Measurements from ENCODE around the gene SLC25A41. TPM values are rescaled to one million over a fixed set of nuclear protein-coding genes. Genes with fewer than 3 reads are reported as not detected.

SLC25A41 gene
- total and polyA plus RNA-seq, 2 experiments from 2014 or later = 0.27 to 0.50 TPM

DNA sequence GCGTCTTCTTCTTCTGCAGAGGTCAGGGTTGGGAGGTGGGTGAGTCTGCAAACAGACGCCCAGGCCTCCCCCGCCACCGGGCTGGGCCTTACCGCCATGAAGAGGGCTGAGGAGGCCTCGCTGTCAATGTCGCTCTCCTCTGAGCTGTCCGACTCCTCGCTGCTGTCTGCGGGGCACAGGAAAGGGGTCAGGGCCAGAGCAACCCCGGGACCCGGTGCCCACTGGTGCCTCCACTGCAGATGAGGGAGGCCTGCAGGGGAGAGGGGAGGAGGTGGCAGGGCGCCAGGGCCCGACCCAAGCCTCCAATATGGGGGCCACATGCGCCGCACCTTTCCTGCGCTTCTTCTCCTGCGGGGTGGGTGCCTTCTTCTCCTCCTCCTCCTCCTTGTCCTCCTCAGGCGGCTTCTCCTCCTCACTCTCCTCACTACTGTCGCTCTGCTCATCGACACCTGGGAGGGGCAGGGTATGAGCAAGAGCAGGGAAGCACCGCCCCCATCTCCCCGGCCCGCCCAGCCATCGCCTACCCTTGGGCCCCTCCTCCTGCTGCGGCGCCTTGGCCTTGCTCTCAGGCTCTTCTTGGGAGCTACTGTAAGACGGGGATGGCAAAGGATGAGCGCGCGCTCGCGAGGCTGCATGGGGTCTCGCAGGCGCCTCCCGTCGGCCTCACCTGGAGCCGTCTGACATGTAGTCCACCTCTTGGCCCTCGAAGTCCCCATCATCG, 52.4 kb downstream of the SLC25A41 start:
- no peak for DNase-seq (ENCODE audit: low spot score)
- Histone ChIP-seq H3K27me3 (no peaks in the 10 kb centered on the region), H3K36me3 (replicated peaks; ENCODE audit: insufficient read depth, low read depth) (no peaks in the 10 kb centered on the region), H3K9me2 (replicated peaks; ENCODE audit: insufficient read depth) (no peaks in the 10 kb centered on the region), H4K20me1 (ENCODE audit: insufficient read depth, poor library complexity, severe bottlenecking) (no peaks in the 10 kb centered on the region), H3K4me1 (ENCODE audit: insufficient read depth) (no peaks in the 10 kb centered on the region), H3K27ac (no peak overlapping the region), H2AFZ (no peak overlapping the region), H3K9me3 (ENCODE audit: low read depth) (no peaks in the 10 kb centered on the region), H3K4me3 (no peak overlapping the region), H3K79me2 (no peaks in the 10 kb centered on the region), H3K4me2 (no peak overlapping the region)
- TF ChIP-seq EZH2phosphoT487 (IDR thresholded peaks at IDR 0.05; ENCODE audit: low read depth, severe bottlenecking, unreplicated experiment) (no peak), EZH2 (IDR thresholded peaks at IDR 0.05; ENCODE audit: borderline replicate concordance) (no peak)
- TF ChIP-seq, protein P1, sequence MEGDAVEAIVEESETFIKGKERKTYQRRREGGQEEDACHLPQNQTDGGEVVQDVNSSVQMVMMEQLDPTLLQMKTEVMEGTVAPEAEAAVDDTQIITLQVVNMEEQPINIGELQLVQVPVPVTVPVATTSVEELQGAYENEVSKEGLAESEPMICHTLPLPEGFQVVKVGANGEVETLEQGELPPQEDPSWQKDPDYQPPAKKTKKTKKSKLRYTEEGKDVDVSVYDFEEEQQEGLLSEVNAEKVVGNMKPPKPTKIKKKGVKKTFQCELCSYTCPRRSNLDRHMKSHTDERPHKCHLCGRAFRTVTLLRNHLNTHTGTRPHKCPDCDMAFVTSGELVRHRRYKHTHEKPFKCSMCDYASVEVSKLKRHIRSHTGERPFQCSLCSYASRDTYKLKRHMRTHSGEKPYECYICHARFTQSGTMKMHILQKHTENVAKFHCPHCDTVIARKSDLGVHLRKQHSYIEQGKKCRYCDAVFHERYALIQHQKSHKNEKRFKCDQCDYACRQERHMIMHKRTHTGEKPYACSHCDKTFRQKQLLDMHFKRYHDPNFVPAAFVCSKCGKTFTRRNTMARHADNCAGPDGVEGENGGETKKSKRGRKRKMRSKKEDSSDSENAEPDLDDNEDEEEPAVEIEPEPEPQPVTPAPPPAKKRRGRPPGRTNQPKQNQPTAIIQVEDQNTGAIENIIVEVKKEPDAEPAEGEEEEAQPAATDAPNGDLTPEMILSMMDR (IDR thresholded peaks at IDR 0.05; ENCODE audit: poor library complexity) = no peak
- WGBS (ENCODE audit: low lambda C conversion rate, missing lambda C conversion rate) = 95% methylated on average over 35 of the region's 40 CpGs

DNA sequence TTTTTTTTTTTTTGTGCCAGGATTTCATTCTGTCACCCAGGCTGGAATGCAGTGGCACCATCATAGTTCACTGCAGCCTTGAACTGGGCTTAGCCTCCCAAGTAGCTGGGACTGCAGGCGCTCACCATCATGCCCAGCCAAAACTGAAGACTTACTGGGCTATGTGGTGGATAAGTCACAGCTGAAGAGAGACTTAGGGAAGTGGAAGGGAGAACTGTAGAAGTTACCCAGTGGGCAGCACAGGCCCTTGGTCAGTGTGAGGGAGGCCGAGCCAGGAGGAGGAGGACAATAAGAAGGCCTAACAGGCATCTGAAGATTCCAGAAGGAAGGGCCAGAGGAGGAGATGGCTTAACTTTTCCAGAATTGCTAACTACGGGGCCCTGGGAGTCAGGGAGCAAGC, 53.8 kb downstream of the SLC25A41 start:
- Histone ChIP-seq H4K20me1 (ENCODE audit: insufficient read depth, poor library complexity, severe bottlenecking) (no peaks in the 10 kb centered on the region), H2AFZ (no peak overlapping the region), H3K4me2 (no peak overlapping the region), H3K9me3 (ENCODE audit: low read depth) (no peaks in the 10 kb centered on the region), H3K79me2 (no peaks in the 10 kb centered on the region), H3K36me3 (replicated peaks; ENCODE audit: insufficient read depth, low read depth) (no peaks in the 10 kb centered on the region), H3K27ac (no peak overlapping the region), H3K27me3 (no peaks in the 10 kb centered on the region), H3K9me2 (replicated peaks; ENCODE audit: insufficient read depth) (no peaks in the 10 kb centered on the region), H3K4me1 (ENCODE audit: insufficient read depth) (no peaks in the 10 kb centered on the region), H3K4me3 (no peak overlapping the region)
- 98% methylated on average over 3 of the region's 3 CpGs for WGBS (ENCODE audit: low lambda C conversion rate, missing lambda C conversion rate)
- no peak for DNase-seq (ENCODE audit: low spot score)
- TF ChIP-seq, protein P1 (IDR thresholded peaks at IDR 0.05; ENCODE audit: poor library complexity) = no peak
- TF ChIP-seq EZH2phosphoT487 (IDR thresholded peaks at IDR 0.05; ENCODE audit: low read depth, severe bottlenecking, unreplicated experiment) (no peak), EZH2 (IDR thresholded peaks at IDR 0.05; ENCODE audit: borderline replicate concordance) (no peak)

DNA sequence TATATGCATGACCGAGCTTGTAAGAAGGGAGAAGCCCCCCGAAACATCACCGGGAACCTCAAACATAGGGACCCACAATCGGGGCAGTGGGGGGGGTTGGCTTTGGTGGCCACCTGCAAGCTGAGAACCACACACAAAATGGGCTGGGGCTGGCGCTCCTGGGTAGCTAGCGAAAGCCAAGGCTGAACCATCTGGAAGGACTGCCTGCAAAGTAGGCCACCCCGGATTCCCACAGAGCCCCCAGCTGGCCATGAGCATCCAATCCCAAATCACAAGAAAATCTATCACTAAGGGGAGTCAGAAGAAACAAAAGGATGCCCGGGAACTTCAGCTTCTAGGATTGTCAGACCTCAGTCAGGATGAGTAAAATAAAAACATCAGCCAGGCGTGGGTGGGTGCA, 55.1 kb downstream of the SLC25A41 start:
- DNase-seq (ENCODE audit: low spot score) = no peak

More for the DNA sequence above, 55.1 kb downstream of the SLC25A41 start:
- H3K4me3 ChIP-seq = no peak overlapping the region
- TF ChIP-seq, protein P1 (IDR thresholded peaks at IDR 0.05; ENCODE audit: poor library complexity) = no peak
- no peak for TF ChIP-seq EZH2phosphoT487 (IDR thresholded peaks at IDR 0.05; ENCODE audit: low read depth, severe bottlenecking, unreplicated experiment)
- no peak for TF ChIP-seq EZH2 (IDR thresholded peaks at IDR 0.05; ENCODE audit: borderline replicate concordance)
- H3K36me3 ChIP-seq (replicated peaks; ENCODE audit: insufficient read depth, low read depth) = no peaks in the 10 kb centered on the region
- H3K9me2 ChIP-seq (replicated peaks; ENCODE audit: insufficient read depth) = no peaks in the 10 kb centered on the region
- peaks cover 3% of the 10 kb centered on the region for H3K79me2 ChIP-seq
- 93% methylated on average over 9 of the region's 9 CpGs for WGBS (ENCODE audit: low lambda C conversion rate, missing lambda C conversion rate)
- peak overlapping the region; percentile 40 for H3K27ac ChIP-seq
- peaks cover 5% of the 10 kb centered on the region for H3K4me1 ChIP-seq (ENCODE audit: insufficient read depth)
- no peak overlapping the region for H2AFZ ChIP-seq
- no peaks in the 10 kb centered on the region for H4K20me1 ChIP-seq (ENCODE audit: insufficient read depth, poor library complexity, severe bottlenecking)
- H3K9me3 ChIP-seq (ENCODE audit: low read depth) = no peaks in the 10 kb centered on the region
- H3K27me3 ChIP-seq = no peaks in the 10 kb centered on the region
- no peak overlapping the region for H3K4me2 ChIP-seq
